HEK293T (cell line): Measurements from ENCODE around the gene CES5A.

Experiments
- CTCF ChIA-PET: fragments of 350-600 bp; formaldehyde crosslinking; extraction: SDS; loops from one replicate; lab custom pipeline; 2021; ENCODE audit warnings: antibody characterized with exemption, inconsistent platforms; lab: Yijun Ruan, JAX
- POLR2A ChIA-PET: fragments of 350-600 bp; formaldehyde crosslinking; extraction: SDS; loops from one replicate; lab custom pipeline; 2020; ENCODE audit warnings: antibody characterized with exemption, inconsistent platforms; lab: Yijun Ruan, JAX
- DNase-seq: peaks from one replicate; pipeline ENCODE4 v3.0.0; 2012; ENCODE audit warnings: mixed read lengths; ENCODE audit errors: extremely low spot score
- ARNT ChIP-seq: fragments of 450-650 bp; IDR thresholded peaks from 2 replicates; pipeline ENCODE4 v1.6.1; 2017; ENCODE audit warnings: mild to moderate bottlenecking
- BHLHE40 ChIP-seq: fragments of 450-650 bp; IDR thresholded peaks from 2 replicates; pipeline ENCODE4 v1.6.1; 2016; ENCODE audit warnings: mild to moderate bottlenecking, moderate library complexity, borderline replicate concordance
- CTBP1 ChIP-seq: fragments of 450-650 bp; IDR thresholded peaks from 2 replicates; pipeline ENCODE4 v1.6.1; 2016; ENCODE audit warnings: borderline replicate concordance
- ELF4 ChIP-seq: fragments of 450-650 bp; IDR thresholded peaks from 2 replicates; pipeline ENCODE4 v1.6.1; 2017; ENCODE audit warnings: antibody characterized with exemption
- FOXA1 ChIP-seq: fragments of 450-650 bp; IDR thresholded peaks from 2 replicates; pipeline ENCODE4 v1.6.1; 2016; ENCODE audit warnings: mild to moderate bottlenecking
- FOXK2 ChIP-seq: fragments of 450-650 bp; IDR thresholded peaks from 2 replicates; pipeline ENCODE4 v1.6.1; 2016; ENCODE audit warnings: mild to moderate bottlenecking
- FOXM1 ChIP-seq: fragments of 450-650 bp; IDR thresholded peaks from 2 replicates; pipeline ENCODE4 v1.6.1; 2017; ENCODE audit warnings: mild to moderate bottlenecking, borderline replicate concordance
- HDGF ChIP-seq: fragments of 450-650 bp; IDR thresholded peaks from 2 replicates; pipeline ENCODE4 v1.6.1; 2017; ENCODE audit warnings: antibody characterized with exemption, borderline replicate concordance
- L3MBTL2 ChIP-seq: fragments of 450-650 bp; conservative IDR thresholded peaks from 2 replicates; pipeline ENCODE4 v1.6.1; 2016; ENCODE audit warnings: mild to moderate bottlenecking
- LEF1 ChIP-seq: fragments of 450-650 bp; IDR thresholded peaks from 2 replicates; pipeline ENCODE4 v1.6.1; 2017; ENCODE audit warnings: mild to moderate bottlenecking, borderline replicate concordance
- NFRKB ChIP-seq: fragments of 450-650 bp; IDR thresholded peaks from 2 replicates; pipeline ENCODE4 v1.6.1; 2016; ENCODE audit warnings: mild to moderate bottlenecking, moderate library complexity
- SP1 ChIP-seq: fragments of 450-650 bp; IDR thresholded peaks from 2 replicates; pipeline ENCODE4 v1.6.1; 2017
- SUZ12 ChIP-seq: fragments of 450-650 bp; IDR thresholded peaks from 2 replicates; pipeline ENCODE4 v1.6.1; 2016; ENCODE audit warnings: mild to moderate bottlenecking
- TARDBP ChIP-seq: fragments of 450-650 bp; IDR thresholded peaks from 2 replicates; pipeline ENCODE4 v1.6.1; 2016
- ZNF384 ChIP-seq: fragments of 450-650 bp; IDR thresholded peaks from 2 replicates; pipeline ENCODE4 v1.6.1; 2016
- TF ChIP-seq, protein P1 (sequence below): fragments of 450-650 bp; IDR thresholded peaks from 2 replicates; pipeline ENCODE4 v1.6.1; 2016

CES5A gene

DNA sequence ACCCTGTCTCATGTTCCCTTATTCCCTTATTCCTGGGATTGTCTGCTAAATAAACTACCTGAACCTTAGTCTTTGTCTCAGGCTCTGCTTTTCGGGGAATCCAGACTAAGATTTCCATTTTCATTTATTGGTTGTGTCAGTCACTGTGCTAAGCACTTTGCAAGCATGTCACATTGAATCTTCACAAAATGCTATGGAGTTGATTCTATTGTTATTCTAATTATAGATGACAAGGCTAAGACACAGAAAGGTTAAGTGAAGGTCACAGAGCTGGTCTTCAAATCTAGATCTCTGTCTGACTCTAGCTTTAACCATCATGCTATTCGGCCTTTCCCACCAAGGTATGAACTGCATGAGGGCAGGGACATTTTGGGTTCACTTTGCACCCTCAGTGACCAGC, 13.4 kb upstream of the CES5A start:
- no peak for DNase-seq
- ChIA-PET CTCF (no interaction called here), POLR2A (no interaction called here)
- TF ChIP-seq, protein P1, sequence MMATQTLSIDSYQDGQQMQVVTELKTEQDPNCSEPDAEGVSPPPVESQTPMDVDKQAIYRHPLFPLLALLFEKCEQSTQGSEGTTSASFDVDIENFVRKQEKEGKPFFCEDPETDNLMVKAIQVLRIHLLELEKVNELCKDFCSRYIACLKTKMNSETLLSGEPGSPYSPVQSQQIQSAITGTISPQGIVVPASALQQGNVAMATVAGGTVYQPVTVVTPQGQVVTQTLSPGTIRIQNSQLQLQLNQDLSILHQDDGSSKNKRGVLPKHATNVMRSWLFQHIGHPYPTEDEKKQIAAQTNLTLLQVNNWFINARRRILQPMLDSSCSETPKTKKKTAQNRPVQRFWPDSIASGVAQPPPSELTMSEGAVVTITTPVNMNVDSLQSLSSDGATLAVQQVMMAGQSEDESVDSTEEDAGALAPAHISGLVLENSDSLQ = no peak
- TF ChIP-seq TARDBP = no peak
- TF ChIP-seq SP1 = no peak
- no peak for TF ChIP-seq FOXM1
- no peak for TF ChIP-seq HDGF
- no peak for TF ChIP-seq ARNT
- TF ChIP-seq BHLHE40 = no peak
- no peak for TF ChIP-seq ELF4
- TF ChIP-seq L3MBTL2 = no peak
- TF ChIP-seq FOXK2 = no peak
- TF ChIP-seq LEF1 = no peak
- TF ChIP-seq ZNF384 = no peak
- no peak for TF ChIP-seq NFRKB
- no peak for TF ChIP-seq CTBP1
- TF ChIP-seq SUZ12 = no peak
- no peak for TF ChIP-seq FOXA1

DNA sequence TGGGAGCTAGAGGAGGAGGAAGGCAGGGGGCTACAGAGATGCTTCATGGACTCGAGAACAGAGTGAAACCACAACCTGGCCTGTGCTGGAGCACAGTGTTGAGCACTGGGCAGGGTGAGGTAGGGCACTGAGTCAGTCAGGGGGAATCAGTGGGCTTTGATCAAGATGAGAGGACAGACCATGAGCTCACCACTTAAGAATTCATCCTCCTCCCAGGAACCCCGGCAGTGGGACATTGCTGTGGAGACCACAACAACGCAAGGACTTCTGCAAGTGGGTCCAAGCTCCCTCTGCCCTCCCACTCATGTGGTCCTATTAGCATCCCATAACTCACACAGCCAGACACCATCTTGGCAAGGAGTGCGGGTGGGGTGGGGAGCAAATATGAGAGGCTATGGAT, 1.7 kb upstream of the CES5A start:
- no peak for DNase-seq
- CTCF ChIA-PET = no interaction called here
- TF ChIP-seq HDGF (no peak), TARDBP (no peak), L3MBTL2 (no peak)
- TF ChIP-seq, protein P1 = no peak
- POLR2A ChIA-PET = no interaction called here

DNA sequence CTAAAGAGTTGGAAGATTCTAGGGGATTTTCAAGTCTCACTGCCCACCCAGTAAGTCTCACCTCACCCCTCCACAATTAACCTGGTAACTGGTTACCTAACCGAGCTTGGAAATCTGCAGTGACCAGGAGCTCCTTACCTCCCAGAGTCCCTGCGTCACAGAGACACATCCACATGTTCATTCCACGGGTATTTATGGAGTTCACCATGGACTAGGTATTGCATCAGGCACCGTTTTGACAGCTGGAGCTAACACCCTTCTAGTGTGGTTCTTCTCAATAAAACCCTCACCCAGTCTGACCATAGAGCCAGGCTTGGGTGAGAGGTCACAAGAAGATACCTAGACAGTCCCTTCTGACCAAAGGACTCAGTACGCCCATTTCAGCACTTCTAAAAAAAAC, 2.1 kb downstream of the CES5A start:
- TF ChIP-seq TARDBP = no peak
- TF ChIP-seq HDGF = no peak
- TF ChIP-seq SUZ12 = no peak
- TF ChIP-seq ZNF384 = no peak
- no peak for TF ChIP-seq FOXK2
- CTCF ChIA-PET = no interaction called here

DNA sequence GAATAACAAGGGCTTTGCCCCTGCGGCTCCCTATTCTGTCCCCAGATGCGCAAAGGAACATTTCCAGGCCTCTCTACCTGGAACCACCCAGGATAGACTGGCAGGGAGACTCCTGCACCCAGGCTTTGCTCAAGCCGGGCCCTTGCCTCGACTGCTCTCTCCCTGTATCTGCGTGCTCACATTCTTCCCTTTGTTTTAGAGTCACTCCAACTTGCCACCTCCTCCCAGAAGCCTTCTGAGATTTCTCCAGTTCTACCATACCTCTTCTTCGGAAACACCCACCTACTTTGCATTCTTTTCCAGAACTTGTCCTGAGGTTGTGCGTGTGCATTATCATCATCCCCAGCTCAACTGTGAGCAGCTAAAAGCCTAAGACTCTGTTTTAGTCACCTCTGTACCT, 3.0 kb downstream of the CES5A start:
- ChIA-PET POLR2A (no interaction called here), CTCF (no interaction called here)
- TF ChIP-seq ELF4 (no peak), ARNT (no peak), BHLHE40 (no peak), SUZ12 (no peak), TARDBP (no peak)
- TF ChIP-seq, protein P1 = no peak
- no peak for DNase-seq

More for the DNA sequence above, 2.1 kb downstream of the CES5A start:
- DNase-seq = no peak
- POLR2A ChIA-PET = no interaction called here

DNA sequence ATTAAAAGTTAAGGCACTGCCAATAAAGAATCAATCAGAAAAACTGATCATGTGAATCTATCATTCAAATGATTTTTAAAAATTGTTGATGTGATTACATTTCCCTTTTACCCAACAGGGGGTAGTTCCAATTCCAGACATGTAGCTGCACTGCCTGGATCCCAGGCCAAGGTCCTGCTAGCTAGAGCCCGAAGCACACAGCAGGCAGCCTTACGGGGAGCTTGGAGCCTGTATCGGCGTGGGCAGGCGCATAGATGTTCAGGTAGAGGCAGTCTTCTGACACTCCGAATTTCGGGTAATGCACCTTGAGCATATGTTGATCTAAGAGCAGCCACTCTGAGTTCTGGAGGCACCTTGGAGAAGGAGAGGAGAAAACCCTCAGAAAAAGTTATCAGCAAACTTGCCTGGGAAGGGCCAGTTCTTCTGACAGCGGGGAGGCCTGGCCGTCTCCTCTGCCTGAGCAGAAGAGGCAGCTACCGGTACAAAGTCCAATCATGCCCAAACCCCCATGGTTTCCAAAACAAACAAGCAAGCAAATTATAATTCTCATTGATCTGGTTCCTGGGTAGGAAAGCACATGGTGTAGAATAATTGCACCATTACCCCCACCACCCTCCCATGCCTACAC, 3.6 kb downstream of the CES5A start:
- TF ChIP-seq FOXM1 (no peak), SUZ12 (no peak), HDGF (no peak), NFRKB (no peak), FOXK2 (no peak), BHLHE40 (no peak)
- ChIA-PET CTCF (no interaction called here), POLR2A (no interaction called here)
- no peak for DNase-seq

DNA sequence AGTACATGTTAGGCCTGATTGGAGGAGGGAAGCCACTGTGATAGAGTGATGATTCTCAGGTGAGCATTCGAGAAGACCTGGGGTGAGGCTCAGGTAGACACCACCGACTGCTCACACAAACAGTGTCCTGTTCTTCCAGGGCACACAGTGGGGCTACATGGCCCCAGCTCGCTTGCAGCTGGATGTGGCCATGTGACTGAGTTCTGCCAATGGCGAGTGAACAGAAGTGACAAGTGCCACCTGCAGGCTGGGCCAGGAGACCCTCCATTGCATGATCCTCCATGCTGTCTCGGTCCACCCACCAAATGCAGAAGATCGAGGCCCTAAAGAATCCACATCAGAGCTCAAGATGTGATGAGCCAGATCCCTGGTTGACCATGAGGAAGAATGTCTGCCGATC, 6.2 kb downstream of the CES5A start:
- DNase-seq = no peak
- CTCF ChIA-PET = no interaction called here
- no peak for TF ChIP-seq FOXK2
- TF ChIP-seq CTBP1 = no peak
- TF ChIP-seq LEF1 = no peak
- TF ChIP-seq FOXA1 = no peak
- no peak for TF ChIP-seq TARDBP
- TF ChIP-seq ZNF384 = no peak
- no peak for TF ChIP-seq NFRKB
- no peak for TF ChIP-seq HDGF
- TF ChIP-seq BHLHE40 = no peak
- no peak for TF ChIP-seq SUZ12
- TF ChIP-seq, protein P1 = no peak
- TF ChIP-seq L3MBTL2 = no peak
- TF ChIP-seq SP1 = no peak
- POLR2A ChIA-PET = no interaction called here

DNA sequence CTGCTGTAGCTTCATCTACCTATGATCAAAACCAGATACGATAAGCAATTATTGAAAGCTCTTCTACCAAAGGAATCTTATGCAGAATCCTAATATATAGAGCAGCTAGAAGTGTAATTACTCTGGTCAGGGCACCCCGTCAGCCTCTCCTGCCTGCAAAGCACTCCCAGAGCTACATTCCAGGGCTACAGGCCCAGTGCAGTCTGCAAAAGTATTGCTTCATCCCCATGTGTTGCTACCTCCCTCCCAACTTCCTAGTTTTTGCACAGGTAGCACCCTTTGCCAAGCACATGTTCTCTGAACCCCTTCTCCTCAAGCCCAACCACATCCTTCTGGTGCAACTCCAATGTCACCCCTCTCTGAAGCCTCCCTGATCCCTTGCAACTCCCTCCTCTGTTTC, 7.0 kb downstream of the CES5A start:
- ChIA-PET CTCF (no interaction called here), POLR2A (no interaction called here)
- TF ChIP-seq CTBP1 (no peak), FOXK2 (no peak), FOXA1 (no peak), ELF4 (no peak), SUZ12 (no peak), LEF1 (no peak), HDGF (no peak), BHLHE40 (no peak), SP1 (no peak), ARNT (no peak)
- DNase-seq = no peak
